Activated CD4-positive, alpha-beta T cell treated with anti-CD3 and anti-CD28 coated beads for 24 hours (primary cell): ENCODE measurements around the gene FOXF1.
A peak's percentile ranks its signal among the peaks of the same experiment; 100 is the strongest.

Source experiments
- DNase-seq, 2 donors: peaks; one replicate each; pipeline ENCODE4 v3.0.0-alpha.2; 2020; ENCODE audit warnings: low read depth in 2 of 2

The FOXF1 gene

DNA sequence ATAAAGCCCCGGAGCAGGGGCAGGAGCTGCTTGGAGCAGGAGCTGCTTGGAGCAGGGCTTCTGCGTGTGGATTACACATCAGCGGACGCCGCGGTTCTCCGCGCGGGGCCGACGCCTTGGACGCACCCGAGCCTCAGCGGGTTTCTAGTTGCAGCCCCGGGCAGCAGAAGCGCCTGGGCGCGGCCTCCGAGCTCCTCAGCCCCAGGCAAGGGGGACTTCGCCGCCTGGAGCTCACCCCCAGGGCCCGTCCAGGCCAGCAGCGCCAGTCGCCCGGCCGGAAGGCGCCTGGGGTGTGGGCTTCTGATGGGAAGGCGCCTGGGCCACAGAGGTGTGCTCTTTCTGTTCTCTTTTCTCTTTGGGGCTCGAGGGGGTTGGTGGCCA, 6.3 kb downstream of the FOXF1 start:
- no peak for DNase-seq

DNA sequence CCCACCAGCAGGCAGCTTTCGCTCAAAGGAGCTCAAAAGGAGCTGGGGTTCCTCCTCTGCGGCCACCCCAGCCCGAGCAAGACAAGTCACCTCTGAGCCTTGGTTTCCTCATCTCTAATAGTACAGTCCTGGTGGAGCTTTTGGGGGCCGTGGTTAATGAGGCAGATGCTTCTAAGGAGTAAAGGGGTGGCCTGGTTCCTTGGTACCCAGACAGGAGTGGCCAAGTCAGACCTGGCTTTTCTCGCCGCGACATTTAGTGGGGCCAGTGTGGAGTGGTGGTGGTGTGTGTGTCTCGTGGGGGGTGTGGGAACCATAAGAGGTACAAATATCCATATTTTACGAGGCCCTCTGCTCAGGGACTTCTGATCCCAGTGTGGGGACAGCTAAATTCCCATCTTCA, 6.7 kb downstream of the FOXF1 start:
- DNase-seq: no peak

DNA sequence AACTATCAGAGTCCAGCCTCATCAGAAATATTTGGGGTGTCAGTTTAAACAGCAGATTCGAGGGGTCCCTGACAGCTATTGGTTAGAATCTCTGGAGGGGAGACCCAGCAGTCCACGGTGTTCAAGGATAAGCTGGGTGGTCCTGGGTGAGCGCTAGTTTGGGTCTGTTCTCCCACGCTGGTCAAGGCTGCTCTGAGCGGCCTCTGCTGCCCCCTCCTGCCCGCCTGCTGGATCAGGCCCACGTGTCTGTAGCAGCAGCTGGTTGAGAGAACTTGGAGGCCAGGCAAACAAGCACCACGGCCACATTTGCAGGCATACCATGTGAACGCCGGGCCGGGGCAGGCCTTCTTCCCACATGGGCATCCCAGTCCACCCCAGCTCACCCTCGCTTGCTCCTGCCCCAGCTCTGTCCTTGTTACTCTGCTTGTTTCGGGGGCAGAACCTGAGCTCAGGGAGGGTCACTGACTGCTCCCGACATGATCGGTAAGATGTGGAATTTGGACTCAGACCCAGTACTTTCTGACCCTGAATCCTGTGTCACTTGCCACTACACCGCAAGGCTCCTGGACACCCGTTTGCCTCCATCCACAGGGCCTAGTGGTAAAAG, 7.4 kb downstream of the FOXF1 start:
- no peak for DNase-seq

DNA sequence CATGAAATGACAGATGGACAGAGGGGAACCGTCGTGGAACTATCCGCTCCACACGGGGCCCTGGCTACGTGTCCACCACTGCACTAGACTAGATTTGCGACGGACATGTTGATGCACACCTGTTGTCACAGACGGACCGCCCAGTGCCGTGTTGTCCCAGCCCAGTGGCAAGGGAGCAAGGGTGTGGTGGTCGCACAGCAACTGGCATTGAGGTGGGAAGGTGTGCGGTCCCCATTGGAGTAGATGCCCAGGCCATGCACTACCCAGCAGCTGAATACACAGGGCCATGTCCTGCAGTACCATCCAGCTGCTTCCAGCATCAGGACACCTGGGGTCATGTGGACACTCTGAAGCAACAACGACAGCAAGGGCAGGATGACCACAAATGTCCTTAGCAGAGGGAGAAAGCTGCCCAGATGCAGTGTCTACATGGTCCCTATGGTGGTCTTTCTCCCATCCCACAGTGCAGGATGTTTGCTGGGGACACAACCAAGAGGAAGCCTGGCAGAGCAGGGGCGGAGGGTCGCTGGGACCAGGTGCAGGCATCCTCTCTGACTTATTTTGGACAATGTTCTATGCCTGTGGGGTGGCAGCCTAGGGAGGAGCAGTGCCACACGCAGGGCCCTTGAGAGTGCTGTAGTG, 8.8 kb downstream of the FOXF1 start:
- DNase-seq: no peak

DNA sequence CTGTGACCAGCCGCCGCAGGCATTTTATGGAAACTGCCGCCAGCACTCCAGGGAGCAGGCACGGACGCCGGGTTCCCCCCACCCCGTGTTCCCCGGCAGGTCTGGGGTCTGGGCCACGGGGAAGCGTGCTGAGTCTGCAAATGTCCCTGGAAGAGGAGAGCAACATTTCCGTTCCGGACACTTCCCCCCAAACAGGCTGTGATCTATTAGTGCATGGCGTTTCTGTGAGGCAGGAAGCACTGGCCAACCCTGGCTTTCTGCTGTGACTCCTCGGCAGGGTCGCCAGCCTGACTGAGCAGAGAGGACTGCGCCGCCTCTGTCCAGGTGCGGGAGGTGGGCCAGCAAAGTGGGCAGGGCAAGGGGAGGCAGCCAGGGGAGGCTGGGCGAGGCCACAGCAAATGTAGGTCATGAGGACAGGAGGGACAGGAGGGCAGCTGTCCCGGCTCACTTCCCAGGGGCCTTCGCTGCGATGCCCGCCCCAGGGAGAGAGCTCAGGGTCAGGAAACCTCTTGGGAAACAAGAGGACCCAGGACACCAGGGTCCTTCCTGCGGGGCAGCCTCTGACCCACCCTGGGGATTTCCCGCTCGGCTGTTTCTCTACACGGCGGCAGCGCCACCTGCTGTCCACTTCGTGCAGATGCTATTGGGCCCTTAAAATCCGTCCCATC, 9.5 kb downstream of the FOXF1 start:
- DNase-seq: peak; percentile 22 to 41

DNA sequence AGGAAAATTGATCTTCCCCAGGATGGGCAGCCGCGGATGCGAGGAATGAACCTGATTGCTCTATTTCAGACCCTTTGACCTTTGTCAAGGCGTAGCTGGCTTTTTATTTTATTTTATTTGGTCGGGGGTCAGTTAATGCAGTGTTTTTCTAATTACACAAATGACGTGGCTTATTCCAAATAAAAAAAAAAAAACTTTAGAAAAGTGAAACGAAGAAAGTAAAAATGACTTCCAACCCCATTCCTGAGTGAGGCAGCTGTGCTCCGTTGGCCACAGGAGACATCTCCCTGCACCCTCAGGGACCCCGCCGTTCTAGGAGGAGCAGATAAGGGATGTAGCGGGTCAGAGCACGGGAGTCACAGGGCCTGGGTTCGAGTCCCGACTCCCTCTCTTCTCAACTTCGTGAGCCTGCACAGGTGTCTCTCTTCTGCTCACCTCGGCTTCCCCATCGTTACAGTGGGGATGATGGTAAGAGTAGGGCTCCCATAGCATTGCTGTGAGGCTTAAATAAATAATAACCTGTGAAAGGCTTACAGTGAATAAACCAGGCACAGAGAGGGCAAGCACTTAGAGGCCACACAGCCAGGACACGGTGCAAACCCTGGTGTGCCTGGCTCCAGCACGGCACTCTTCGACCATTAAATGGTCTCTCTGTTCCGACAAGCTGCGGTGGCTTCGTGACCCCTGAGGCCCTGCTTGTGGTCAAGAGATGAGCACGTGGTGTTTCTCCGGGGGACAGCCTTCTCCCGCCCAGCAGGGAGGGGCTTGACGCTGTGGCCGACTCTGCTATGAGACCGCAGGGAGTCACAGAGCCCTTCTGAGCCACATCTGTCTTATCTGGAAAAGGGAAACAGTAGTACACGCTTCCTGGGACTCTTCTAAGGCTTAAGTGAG, 10.2 kb downstream of the FOXF1 start:
- no peak for DNase-seq

DNA sequence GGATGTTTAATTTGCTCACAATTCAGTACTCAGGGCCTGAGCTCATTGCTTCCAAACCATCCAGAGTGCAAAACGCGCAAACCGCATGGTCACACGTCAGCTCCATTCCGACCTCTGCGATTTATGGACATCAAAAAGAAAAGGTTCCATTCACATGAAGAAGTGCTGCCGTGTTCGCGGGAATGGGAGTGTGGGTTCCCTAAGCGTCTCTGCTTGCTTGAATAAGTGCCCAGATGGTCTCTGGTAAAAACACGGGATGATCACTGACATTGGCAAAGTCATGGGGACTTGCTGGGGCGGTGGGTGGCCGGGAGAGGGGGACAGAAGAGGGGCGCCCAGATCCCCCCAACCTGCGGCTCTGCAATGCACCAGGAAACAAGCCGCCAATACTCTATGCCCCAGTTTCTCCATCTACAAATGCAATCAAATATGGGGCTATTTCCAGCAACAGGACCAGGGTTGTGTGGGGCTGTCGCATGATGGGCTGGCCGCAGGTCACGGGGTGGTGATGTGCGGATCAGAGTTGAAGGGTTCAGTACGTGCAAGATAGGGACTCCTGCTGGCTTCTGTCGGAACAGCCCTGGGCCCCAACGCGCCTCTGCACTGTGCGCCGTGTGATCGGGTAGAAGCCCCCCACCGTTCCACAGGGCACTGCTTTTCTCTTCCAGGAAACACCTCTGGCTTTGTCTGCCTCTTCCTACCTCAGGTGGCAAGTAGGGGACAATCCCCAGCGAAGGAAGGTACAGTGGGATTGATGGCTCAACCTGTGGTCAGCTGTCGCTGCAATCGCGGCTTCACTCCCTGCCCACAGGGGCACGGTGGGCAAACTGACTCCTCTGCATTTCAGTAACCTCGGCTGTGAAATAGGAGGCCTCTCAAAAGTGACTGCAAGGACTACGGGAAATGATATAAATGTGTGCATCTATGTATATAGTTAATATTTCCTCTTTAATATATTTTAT, 11.2 kb downstream of the FOXF1 start:
- no peak for DNase-seq

DNA sequence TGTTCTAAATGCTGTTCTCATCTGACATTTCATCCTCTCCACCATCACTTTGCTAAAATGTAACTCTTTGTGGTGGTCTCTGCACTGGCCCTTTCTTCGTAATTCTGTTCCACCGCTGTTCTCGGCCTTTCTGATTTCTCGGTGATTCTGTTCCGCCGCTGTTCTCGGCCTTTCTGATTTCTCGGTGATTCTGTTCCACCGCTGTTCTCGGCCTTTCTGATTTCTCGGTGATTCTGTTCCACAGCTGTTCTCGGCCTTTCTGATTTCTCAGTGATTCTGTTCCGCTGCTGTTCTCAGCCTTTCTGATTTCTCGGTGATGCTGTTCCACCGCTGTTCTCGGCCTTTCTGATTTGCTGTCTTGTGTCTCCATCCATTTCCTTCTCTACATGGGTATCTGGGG, 12.3 kb downstream of the FOXF1 start:
- no peak for DNase-seq

DNA sequence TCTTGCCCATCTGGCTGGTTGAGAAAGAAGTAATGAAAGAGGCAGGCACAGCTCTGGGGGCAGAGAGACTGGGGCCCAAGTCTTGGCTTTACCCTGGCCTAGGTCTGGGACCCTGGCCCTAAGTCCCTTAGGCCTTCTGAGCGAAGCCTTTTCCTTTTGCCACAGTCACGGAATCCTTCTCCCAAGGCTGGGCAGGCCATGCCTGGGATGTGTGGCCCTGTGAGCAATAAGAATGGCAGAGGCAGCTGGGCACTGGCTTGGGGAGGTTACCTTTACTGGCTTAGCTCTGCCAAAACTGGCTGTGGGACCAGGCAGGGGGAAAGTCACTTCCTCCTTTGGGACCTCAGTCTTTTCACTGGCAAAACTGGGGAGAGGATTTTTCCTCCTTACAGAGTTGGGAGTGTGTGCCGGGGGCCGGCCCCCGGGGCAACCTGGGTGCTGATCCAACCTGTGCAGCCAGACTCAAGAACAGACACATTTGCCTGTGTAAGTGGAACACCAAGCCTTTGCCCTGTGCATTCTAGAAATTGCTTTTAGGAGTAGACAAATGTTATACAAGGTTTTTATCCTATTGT, 12.9 kb downstream of the FOXF1 start:
- DNase-seq: no peak

DNA sequence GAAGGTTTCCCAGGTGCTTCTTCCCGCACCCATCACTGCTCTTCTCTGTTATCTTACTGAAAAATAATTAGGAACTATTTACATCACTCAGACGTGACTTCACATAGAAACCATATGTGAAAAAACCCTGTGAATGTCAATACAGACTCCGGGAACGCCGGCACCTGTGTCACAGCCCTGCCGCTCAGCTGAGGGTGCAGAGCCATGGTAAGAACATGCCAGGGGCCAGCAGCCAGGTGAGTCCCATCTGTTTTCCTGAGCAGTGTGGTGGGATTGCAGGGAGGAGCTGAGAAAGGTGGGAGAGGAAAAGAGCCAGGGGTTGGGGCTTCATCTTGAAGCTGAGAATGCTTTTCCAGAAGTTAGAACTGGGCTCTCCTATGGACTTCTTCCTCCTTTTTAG, 13.7 kb downstream of the FOXF1 start:
- no peak for DNase-seq

DNA sequence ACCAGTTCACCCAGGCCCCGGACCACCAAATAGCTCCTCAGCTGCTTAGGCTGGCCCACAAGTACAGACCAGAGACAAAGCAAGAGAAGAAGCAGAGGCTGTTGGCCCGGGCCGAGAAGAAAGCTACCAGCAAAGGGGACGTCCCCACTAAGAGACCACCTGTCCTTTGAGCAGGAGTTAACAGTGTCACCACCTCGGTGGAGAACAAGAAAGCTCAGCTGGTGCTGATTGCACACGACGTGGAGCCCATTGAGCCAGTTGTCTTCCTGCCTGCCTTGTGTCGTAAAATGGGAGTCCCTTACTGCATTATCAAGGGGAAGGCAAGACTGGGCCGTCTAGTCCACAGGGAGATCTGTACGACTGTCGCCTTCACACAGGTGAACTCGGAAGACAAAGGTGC, 15.4 kb downstream of the FOXF1 start:
- no peak for DNase-seq

DNA sequence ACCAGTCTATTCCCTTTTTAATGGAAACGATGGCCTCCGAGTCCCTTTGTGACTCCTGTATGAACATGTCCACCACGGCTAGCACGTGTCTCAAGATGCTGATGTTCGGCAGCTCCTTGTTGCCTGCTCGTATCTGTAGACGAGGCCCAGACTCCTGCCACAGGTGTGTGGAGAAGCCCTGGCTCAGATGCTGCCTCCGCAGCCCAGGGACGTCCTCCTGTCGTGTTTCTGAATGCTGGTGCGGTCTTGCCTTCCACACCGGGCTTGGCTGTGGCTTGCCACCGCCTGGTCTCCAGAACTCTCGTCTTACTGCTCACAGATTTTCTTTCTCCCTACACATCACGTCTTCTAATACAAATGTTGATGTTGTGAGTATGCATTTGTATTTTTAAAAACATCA, 17.0 kb downstream of the FOXF1 start:
- no peak for DNase-seq

DNA sequence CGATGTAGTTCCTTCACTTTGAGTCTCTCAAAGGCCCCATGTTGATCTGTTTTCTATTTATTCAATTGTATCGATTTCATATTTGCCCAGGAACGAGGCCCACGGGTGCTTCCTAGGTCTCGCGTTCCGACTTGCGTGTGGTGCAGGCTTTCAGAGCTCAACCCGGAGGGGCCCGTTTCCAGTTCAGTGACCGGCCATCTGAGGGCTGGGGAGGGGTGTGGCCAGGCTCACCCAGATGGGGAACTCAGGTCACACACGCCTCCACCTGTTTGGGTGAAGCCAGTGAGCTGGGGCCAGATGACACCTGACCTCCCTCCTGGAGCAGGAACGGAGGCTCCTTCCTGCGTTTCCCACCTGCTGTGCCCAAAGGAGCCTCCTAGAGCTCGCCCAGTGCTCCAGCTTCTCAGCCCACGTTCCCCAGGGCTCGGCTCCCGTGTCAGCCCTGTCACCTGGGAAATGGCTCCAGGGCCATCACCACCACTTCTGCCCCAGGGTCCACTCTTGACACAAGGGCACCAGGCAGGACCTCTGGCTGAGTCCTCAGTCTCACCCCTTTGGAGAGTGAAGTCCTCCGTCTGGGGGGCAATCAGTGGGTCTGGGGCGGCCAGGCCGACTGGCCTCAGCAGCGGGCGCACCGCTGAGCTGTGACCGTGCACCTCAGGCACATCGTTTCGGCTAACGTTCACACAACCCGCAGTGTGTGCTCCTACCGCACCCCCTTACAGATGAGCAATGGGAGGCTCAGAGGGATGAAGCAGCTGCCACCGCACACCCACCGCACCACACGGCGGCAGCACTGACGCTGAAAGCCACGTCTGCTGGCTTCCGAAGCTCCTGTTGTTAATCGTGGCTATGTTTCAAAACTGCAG, 18.0 kb downstream of the FOXF1 start:
- no peak for DNase-seq

DNA sequence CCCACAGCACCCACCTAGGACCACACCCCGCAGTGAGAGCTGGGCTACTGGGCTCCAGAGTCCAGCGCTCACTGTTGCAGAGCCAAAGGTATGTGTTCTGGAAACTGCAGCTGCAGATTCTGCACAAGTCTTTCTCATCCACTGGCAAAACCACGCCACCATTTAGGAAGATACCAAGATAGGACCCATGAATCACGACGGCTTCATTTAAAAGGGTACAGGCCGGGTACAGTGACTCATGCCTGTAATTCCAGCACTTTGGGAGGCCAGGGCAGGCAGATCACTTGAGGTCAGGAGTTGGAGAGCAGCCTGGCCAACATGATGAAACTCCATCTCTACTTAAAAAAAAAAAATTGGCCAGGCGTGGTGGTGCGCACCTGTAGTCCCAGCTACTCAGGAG, 18.8 kb downstream of the FOXF1 start:
- no peak for DNase-seq

DNA sequence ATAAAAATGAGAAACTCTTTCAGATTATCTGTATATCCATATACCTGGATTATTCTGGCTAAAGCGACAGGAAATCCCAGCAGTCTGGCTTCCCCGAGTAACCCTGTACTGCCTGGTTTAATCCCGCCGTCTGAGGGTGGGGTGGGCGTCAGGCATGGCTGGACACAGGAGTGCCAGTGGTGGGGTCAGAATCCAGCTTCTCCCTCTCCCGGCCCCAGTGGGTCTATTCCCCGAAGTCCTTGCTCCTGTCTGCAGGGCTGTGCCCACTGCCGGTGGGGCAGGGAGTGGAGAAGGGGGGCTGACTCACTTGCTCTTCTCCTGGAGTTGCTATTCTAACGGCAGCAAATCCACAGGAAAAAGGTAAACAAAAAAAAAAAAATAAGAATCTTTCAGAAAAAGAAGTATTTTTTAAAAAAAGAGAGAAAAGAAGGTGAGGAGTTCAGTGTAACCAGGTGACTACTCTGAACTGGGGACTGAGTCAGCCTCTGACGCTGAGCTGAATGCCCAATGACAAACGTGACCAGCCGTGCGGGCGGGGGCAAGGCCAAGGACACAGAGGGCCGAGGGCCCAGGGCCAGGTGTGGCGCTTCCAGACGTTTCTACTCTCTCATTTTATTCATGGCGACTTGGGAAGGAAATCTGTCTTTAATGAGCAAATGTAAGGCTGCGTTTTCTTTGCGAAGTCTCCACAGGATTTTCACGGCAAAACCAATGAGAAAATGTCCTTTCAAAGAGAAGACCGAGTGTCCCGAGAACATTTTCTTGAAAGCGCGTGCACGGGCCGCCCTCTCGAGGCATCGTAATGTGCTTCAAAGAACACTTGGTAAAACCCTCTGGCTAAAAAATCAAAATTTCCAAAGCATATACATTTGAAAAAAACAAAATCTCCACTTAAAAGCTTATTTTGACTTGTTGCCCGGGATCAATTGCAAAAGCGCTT, 20.2 kb downstream of the FOXF1 start:
- no peak for DNase-seq

DNA sequence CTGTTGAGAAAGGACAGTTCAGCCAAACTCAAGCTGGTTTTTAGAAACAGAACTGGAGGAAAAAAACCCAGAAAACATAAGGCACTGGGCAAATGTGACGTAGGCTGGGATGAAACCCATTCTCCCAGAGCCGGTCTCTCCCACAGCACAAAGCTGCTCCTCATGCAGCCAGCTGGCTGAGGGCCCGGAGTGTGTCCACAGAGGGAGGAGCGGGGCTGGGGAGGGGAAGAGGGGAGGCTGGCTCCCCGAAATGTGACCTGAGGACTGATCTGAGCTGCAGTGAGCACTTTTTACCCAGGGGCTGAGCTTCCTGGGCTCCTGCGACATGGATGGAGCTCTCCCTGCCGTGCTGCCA, 20.8 kb downstream of the FOXF1 start:
- DNase-seq: no peak

DNA sequence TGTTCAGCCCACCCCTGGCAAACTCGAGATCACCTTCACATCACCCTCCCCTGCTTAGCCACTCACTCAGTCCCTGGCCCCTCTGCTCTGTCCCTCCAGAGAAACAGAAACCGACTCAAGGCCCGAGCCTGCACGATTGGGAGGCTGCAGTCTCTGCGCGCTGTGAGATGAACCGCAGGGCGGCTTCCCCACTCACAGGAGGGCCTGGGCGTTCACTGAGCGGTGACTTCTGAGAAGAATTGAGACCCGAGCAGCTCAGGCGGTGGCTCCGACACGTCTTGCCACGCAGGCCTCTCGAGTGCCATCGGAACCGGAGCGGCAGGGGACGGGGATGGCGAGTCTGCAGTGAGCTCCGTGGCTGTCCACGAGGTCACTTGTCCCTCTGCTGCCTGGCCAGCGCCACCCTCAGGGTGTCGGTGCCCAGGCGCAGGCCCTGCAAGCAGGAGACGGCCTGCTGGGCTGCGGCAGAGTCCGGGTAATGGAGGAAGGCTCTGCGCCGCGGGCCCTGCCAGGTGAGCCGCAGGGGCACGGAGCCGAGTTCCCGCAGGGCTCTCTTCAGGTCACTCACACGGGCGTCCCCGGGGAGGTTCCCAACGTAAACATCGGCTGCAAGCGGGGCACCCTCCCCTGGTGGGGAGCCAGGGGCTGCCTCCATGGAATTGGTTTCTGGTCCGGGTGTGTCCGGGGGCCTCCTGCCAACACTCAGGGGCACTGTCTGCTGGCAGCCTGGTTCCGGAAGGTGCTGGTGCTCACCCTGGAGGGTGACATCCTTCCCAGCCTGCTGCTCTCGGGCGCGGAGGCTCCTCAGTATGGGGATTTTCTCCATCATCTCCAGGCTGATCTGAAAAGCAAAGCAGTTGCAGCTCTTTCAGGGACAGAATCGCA, 21.6 kb downstream of the FOXF1 start:
- DNase-seq: no peak

DNA sequence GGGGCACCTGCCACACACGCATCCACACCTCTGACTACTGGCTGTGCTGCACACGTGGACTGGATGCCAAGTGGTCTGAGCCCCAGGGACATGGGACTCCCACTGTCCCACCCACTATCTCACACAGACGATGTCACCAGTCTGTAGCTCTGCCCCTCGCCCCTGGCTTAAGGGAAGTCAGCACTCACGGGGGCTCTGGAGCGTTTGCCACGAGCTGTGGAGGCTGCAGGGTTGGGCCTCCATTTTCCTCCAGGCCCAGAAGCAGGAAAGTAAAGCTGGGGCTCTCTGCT, 22.1 kb downstream of the FOXF1 start:
- no peak for DNase-seq
